ENCODE results near the gene CRKL. TPM values are rescaled to one million over a fixed set of nuclear protein-coding genes. Genes with fewer than 3 reads are reported as not detected.

Gene CRKL
- total RNA-seq, 1 experiment from 2014 or later, result 69.9 TPM

- no TSS peak for BruUV-seq (replicated peaks)
- H3K36me3 Mint-ChIP-seq (ENCODE audit: insufficient read depth, unreplicated experiment), result peaks cover 78% of the 10 kb centered on the region
- no peaks in the 10 kb centered on the region for H3K27me3 Mint-ChIP-seq (ENCODE audit: unreplicated experiment)
- TF ChIP-seq CTCF (IDR thresholded peaks at IDR 0.05; ENCODE audit: unreplicated experiment), result no peak
- no peaks in the 10 kb centered on the region for H3K9me3 Mint-ChIP-seq (ENCODE audit: low read depth, unreplicated experiment)
- intact Hi-C loops (cut with micrococcal nuclease; ENCODE audit: unreplicated experiment), result no loop called here
- peaks cover 9% of the 10 kb centered on the region for H3K4me1 Mint-ChIP-seq (ENCODE audit: low read depth, unreplicated experiment)
- CTCF ChIA-PET, result interaction anchor here (1.4 kb wide), 1 partner anchor 114 kb away, joined by 4 read pairs; no protein-coding TSS in a partner anchor
- DNase-seq, result no peak
- H3K27ac Mint-ChIP-seq (ENCODE audit: unreplicated experiment), result peak overlapping the region; percentile 31
- peak overlapping the region; percentile 97 for H3K4me3 Mint-ChIP-seq (ENCODE audit: low read depth, unreplicated experiment)
Measured at GRCh38 chr22:20999350-21000206, 82.4 kb downstream of the CRKL start.

GRCh38 chr22:21000207-21000986, 83.2 kb downstream of the CRKL start:
- Mint-ChIP-seq H3K27ac (ENCODE audit: unreplicated experiment) (peak overlapping the region; percentile 63), H3K4me1 (ENCODE audit: low read depth, unreplicated experiment) (peaks cover 9% of the 10 kb centered on the region), H3K36me3 (ENCODE audit: insufficient read depth, unreplicated experiment) (peaks cover 73% of the 10 kb centered on the region), H3K9me3 (ENCODE audit: low read depth, unreplicated experiment) (no peaks in the 10 kb centered on the region), H3K4me3 (ENCODE audit: low read depth, unreplicated experiment) (peak overlapping the region; percentile 97), H3K27me3 (ENCODE audit: unreplicated experiment) (no peaks in the 10 kb centered on the region)
- TF ChIP-seq CTCF (IDR thresholded peaks at IDR 0.05; ENCODE audit: unreplicated experiment), result no peak
- CTCF ChIA-PET, result no interaction called here
- no TSS peak for BruUV-seq (replicated peaks)
- intact Hi-C loops (cut with micrococcal nuclease; ENCODE audit: unreplicated experiment), result no loop called here
- DNase-seq, result no peak

- TF ChIP-seq CTCF (IDR thresholded peaks at IDR 0.05; ENCODE audit: unreplicated experiment), result no peak
- intact Hi-C loops (cut with micrococcal nuclease; ENCODE audit: unreplicated experiment), result no loop called here
- H3K27me3 Mint-ChIP-seq (ENCODE audit: unreplicated experiment), result no peaks in the 10 kb centered on the region
- CTCF ChIA-PET, result no interaction called here
- peaks cover 70% of the 10 kb centered on the region for H3K36me3 Mint-ChIP-seq (ENCODE audit: insufficient read depth, unreplicated experiment)
- H3K4me1 Mint-ChIP-seq (ENCODE audit: low read depth, unreplicated experiment), result peaks cover 9% of the 10 kb centered on the region
- no TSS peak for BruUV-seq (replicated peaks)
- H3K9me3 Mint-ChIP-seq (ENCODE audit: low read depth, unreplicated experiment), result no peaks in the 10 kb centered on the region
- peak overlapping the region; percentile 63 for H3K27ac Mint-ChIP-seq (ENCODE audit: unreplicated experiment)
- no peak for DNase-seq
- peak overlapping the region; percentile 97 for H3K4me3 Mint-ChIP-seq (ENCODE audit: low read depth, unreplicated experiment)
Measured at GRCh38 chr22:21000987-21001600, 83.9 kb downstream of the CRKL start.

GRCh38 chr22:21001601-21002325, 84.6 kb downstream of the CRKL start, which contains the start of gene THAP7:
TSS of gene THAP7 (minus strand) at chr22:21002118. CDS start at chr22:21001911, 207 bp downstream.
- TSS peak; percentile 73 for BruUV-seq (replicated peaks)
- no peak for TF ChIP-seq CTCF (IDR thresholded peaks at IDR 0.05; ENCODE audit: unreplicated experiment)
- H3K36me3 Mint-ChIP-seq (ENCODE audit: insufficient read depth, unreplicated experiment), result peaks cover 64% of the 10 kb centered on the region
- peak within 1 kb of the TSS; percentile 97 for H3K4me3 Mint-ChIP-seq (ENCODE audit: low read depth, unreplicated experiment)
- CTCF ChIA-PET, result interaction anchor here (0.6 to 0.9 kb wide), 3 partner anchors 43 to 116 kb away, joined by 3 to 4 read pairs (median 4); no protein-coding TSS in a partner anchor
- intact Hi-C loops (cut with micrococcal nuclease; ENCODE audit: unreplicated experiment), result no loop called here
- no peaks in the 10 kb centered on the region for H3K9me3 Mint-ChIP-seq (ENCODE audit: low read depth, unreplicated experiment)
- H3K27ac Mint-ChIP-seq (ENCODE audit: unreplicated experiment), result peak within 1 kb of the TSS; percentile 63
- H3K4me1 Mint-ChIP-seq (ENCODE audit: low read depth, unreplicated experiment), result peaks cover 9% of the 10 kb centered on the region
- peak; percentile 96 for DNase-seq
- H3K27me3 Mint-ChIP-seq (ENCODE audit: unreplicated experiment), result no peaks in the 10 kb centered on the region
